Naive thymus-derived CD8-positive, alpha-beta T cell (primary cell): Measurements from ENCODE around the gene PBX2. TPM values are rescaled to one million over a fixed set of nuclear protein-coding genes. Genes with fewer than 3 reads are reported as not detected.
"Not testable (repeated sequence)": the region's sequence is repeated elsewhere in the genome, so short reads cannot be mapped to it uniquely, and the experiment has no call there.

Source experiments
- ATAC-seq, 2 donors: fragments of 150-1000 bp; cut with Tn5 transposase in 1 of 2; sonication (Bioruptor Pico), chemical (Tn5 transposase) in 1 of 2; 1 replicate in 1 of 2; 2 replicates in 1 of 2; pipeline ENCODE4 v1.10.0; 2021; ENCODE audit warnings: mild to moderate bottlenecking in 2 of 2, moderate library complexity in 2 of 2
- POLR2A ChIA-PET: fragments of 350-600 bp; sonication (Branson Sonifier 250); formaldehyde crosslinking; loops from one replicate; lab custom pipeline; 2021; ENCODE audit warnings: antibody characterized with exemption; lab: Charles Lee
- DNase-seq, 10 donors: peaks; one replicate each; pipeline versions ENCODE4 v3.0.0 to v3.0.0-alpha.2; 2020 to 2022
- H3K27ac Mint-ChIP-seq, 10 donors: one replicate each; pipeline ENCODE4 v1.8.0; 2020 to 2022; ENCODE audit warnings: mild to moderate bottlenecking in 10 of 10, mixed read lengths in 10 of 10, moderate library complexity in 4 of 10, inconsistent platforms in 1 of 10
- H3K27me3 Mint-ChIP-seq, 5 donors: one replicate each; pipeline ENCODE4 v1.8.0; 2021 to 2022; ENCODE audit warnings: mixed read lengths in 5 of 5
- H3K36me3 Mint-ChIP-seq, 3 donors: one replicate each; pipeline ENCODE4 v1.8.0; 2020 to 2022; ENCODE audit warnings: mixed read lengths in 3 of 3, mild to moderate bottlenecking in 2 of 3, inconsistent platforms in 1 of 3
- H3K4me1 Mint-ChIP-seq, 4 donors: one replicate each; pipeline ENCODE4 v1.8.0; 2021 to 2022; ENCODE audit warnings: mixed read lengths in 4 of 4
- H3K4me3 Mint-ChIP-seq, 10 donors: one replicate each; pipeline ENCODE4 v1.8.0; 2020 to 2022; ENCODE audit warnings: mild to moderate bottlenecking in 10 of 10, mixed read lengths in 10 of 10, moderate library complexity in 6 of 10, inconsistent platforms in 1 of 10
- H3K9me3 Mint-ChIP-seq, 9 donors: one replicate each; pipeline ENCODE4 v1.8.0; 2020 to 2022; ENCODE audit warnings: mixed read lengths in 9 of 9, mild to moderate bottlenecking in 3 of 9, inconsistent platforms in 1 of 9, moderate library complexity in 1 of 9
- polyA plus RNA-seq, 3 donors: library from polyadenylated mRNA; unstranded; fragments of 300-500 nt; fragmentation: Illumina TruSeq; gene quantifications; one replicate each; pipeline ENCODE4 v1.2.3, GENCODE V29; 2021
- total RNA-seq, 8 experiments: library from RNA in 2 of 8; stranded (reverse) in 2 of 8; gene quantifications; one replicate each; pipeline ENCODE4 v1.2.3 and lab custom pipeline; 2021 to 2026

The PBX2 gene
- total and polyA plus RNA-seq, 5 experiments from 2014 or later, result 1.6 to 174 (median 2.2) TPM

GRCh38 chr6:32198866-32199265, 8.9 kb upstream of the PBX2 start:
- Mint-ChIP-seq H3K4me1 (peaks cover 18 to 30% (median 26%) of the 10 kb centered on the region in 4 donors), H3K9me3 (no peaks in the 10 kb centered on the region), H3K4me3 (peak overlapping the region in 1 of 10 donors; percentile 24), H3K27ac (peak overlapping the region in 6 of 10 donors; percentile 19 to 80 (median 53)), H3K27me3 (peaks cover 0 to 2% (median 0%) of the 10 kb centered on the region in 5 donors), H3K36me3 (no peaks in the 10 kb centered on the region)
- ATAC-seq, result no peak
- POLR2A ChIA-PET, result no interaction called here
- no peak for DNase-seq

GRCh38 chr6:32198345-32198696, 8.3 kb upstream of the PBX2 start:
- ATAC-seq (no peak), DNase-seq (no peak)
- Mint-ChIP-seq H3K27ac (peak overlapping the region in 6 of 10 donors; percentile 53 to 98 (median 82)), H3K36me3 (no peaks in the 10 kb centered on the region), H3K27me3 (peaks cover 0 to 2% (median 0%) of the 10 kb centered on the region in 5 donors), H3K4me1 (peaks cover 23 to 35% (median 32%) of the 10 kb centered on the region in 4 donors), H3K9me3 (no peaks in the 10 kb centered on the region), H3K4me3 (peak overlapping the region in 4 of 10 donors; percentile 24 to 58 (median 44))
- POLR2A ChIA-PET, result no interaction called here

- Mint-ChIP-seq H3K9me3 (no peaks in the 10 kb centered on the region), H3K4me3 (peak overlapping the region; percentile 92 to 100 (median 97)), H3K27me3 (peaks cover 0 to 2% (median 0%) of the 10 kb centered on the region in 5 donors), H3K4me1 (peaks cover 23 to 40% (median 36%) of the 10 kb centered on the region in 4 donors), H3K36me3 (peaks cover 0 to 1% (median 0%) of the 10 kb centered on the region in 3 donors), H3K27ac (peak overlapping the region; percentile 98 to 100 (median 100))
- POLR2A ChIA-PET, result interaction anchor here (0.6 to 12.3 kb wide), 11 partner anchors 9 to 654 kb away, joined by 3 to 303 read pairs (median 5); partner anchors contain the start of genes AGER, AGPAT1, ATF6B and DXO
- DNase-seq (no peak), ATAC-seq (no peak)
These were observed 6.9 kb upstream of the PBX2 start for GRCh38 chr6:32196682-32197616.

GRCh38 chr6:32195902-32196681, 6.1 kb upstream of the PBX2 start:
- H3K9me3 Mint-ChIP-seq, result no peaks in the 10 kb centered on the region
- DNase-seq (peak in 7 of 10 donors; percentile 48 to 87 (median 60)), ATAC-seq (peak; percentile 79 to 81)
- H3K27me3 Mint-ChIP-seq, result peaks cover 0 to 2% (median 0%) of the 10 kb centered on the region in 5 donors
- H3K4me3 Mint-ChIP-seq, result peak overlapping the region; percentile 92 to 100 (median 97)
- peak overlapping the region; percentile 98 to 100 (median 100) for H3K27ac Mint-ChIP-seq
- POLR2A ChIA-PET, result interaction anchor here (0.5 to 12.3 kb wide), 31 partner anchors 8 to 776 kb away, joined by 3 to 303 read pairs (median 5); partner anchors contain the start of genes AGER, AGPAT1, ATF6B and BRD2
- H3K36me3 Mint-ChIP-seq, result peaks cover 0 to 8% (median 5%) of the 10 kb centered on the region in 3 donors
- H3K4me1 Mint-ChIP-seq, result peaks cover 28 to 47% (median 40%) of the 10 kb centered on the region in 4 donors

- H3K36me3 Mint-ChIP-seq, result peaks cover 0 to 10% (median 7%) of the 10 kb centered on the region in 3 donors
- H3K27ac Mint-ChIP-seq, result peak overlapping the region; percentile 94 to 100 (median 99)
- peaks cover 0 to 2% (median 0%) of the 10 kb centered on the region in 5 donors for H3K27me3 Mint-ChIP-seq
- DNase-seq (peak; percentile 96 to 100 (median 99)), ATAC-seq (peak; percentile 82 to 85)
- peak overlapping the region; percentile 92 to 100 (median 97) for H3K4me3 Mint-ChIP-seq
- peaks cover 29 to 49% (median 42%) of the 10 kb centered on the region in 4 donors for H3K4me1 Mint-ChIP-seq
- no peaks in the 10 kb centered on the region for H3K9me3 Mint-ChIP-seq
- POLR2A ChIA-PET, result interaction anchor here (0.5 to 12.3 kb wide), 25 partner anchors 9 to 777 kb away, joined by 3 to 303 read pairs (median 4); partner anchors contain the start of genes AGER, AGPAT1, ATF6B and BRD2
These were observed 5.6 kb upstream of the PBX2 start for GRCh38 chr6:32195652-32195901.

GRCh38 chr6:32194825-32195651, 5.0 kb upstream of the PBX2 start:
- peaks cover 29 to 53% (median 42%) of the 10 kb centered on the region in 4 donors for H3K4me1 Mint-ChIP-seq
- POLR2A ChIA-PET, result interaction anchor here (0.6 to 12.3 kb wide), 25 partner anchors 8 to 778 kb away, joined by 3 to 303 read pairs (median 4); partner anchors contain the start of genes AGER, AGPAT1, ATF6B and BRD2
- H3K27ac Mint-ChIP-seq, result peak overlapping the region; percentile 94 to 100 (median 99)
- H3K9me3 Mint-ChIP-seq, result no peaks in the 10 kb centered on the region
- H3K27me3 Mint-ChIP-seq, result no peaks in the 10 kb centered on the region
- peaks cover 0 to 12% (median 12%) of the 10 kb centered on the region in 3 donors for H3K36me3 Mint-ChIP-seq
- no peak for DNase-seq
- H3K4me3 Mint-ChIP-seq, result peak overlapping the region; percentile 92 to 100 (median 97)
- ATAC-seq, result no peak

- Mint-ChIP-seq H3K27me3 (no peaks in the 10 kb centered on the region), H3K9me3 (no peaks in the 10 kb centered on the region)
These were observed 4.4 kb upstream of the PBX2 start for GRCh38 chr6:32194388-32194787.

GRCh38 chr6:32193096-32193495, 3.1 kb upstream of the PBX2 start:
- Mint-ChIP-seq H3K4me1 (peaks cover 38 to 64% (median 55%) of the 10 kb centered on the region in 4 donors), H3K4me3 (peak overlapping the region; percentile 94 to 100 (median 98)), H3K36me3 (peaks cover 0 to 21% (median 12%) of the 10 kb centered on the region in 3 donors), H3K27ac (peak overlapping the region; percentile 91 to 100 (median 98))
- not testable (repeated sequence) for H3K27me3 Mint-ChIP-seq, DNase-seq, H3K9me3 Mint-ChIP-seq, ATAC-seq
- POLR2A ChIA-PET, result interaction anchor here (0.6 to 12.3 kb wide), 16 partner anchors 8 to 1117 kb away, joined by 3 to 303 read pairs (median 4); partner anchors contain the start of genes AGER, AGPAT1, ATF6B and DDX39B

More at GRCh38 chr6:32194388-32194787, 4.4 kb upstream of the PBX2 start:
- DNase-seq (no peak), ATAC-seq (no peak)
- Mint-ChIP-seq H3K27ac (peak overlapping the region; percentile 94 to 100 (median 99)), H3K4me3 (peak overlapping the region; percentile 92 to 100 (median 98)), H3K4me1 (peaks cover 29 to 53% (median 43%) of the 10 kb centered on the region in 4 donors), H3K36me3 (peaks cover 0 to 13% (median 12%) of the 10 kb centered on the region in 3 donors)
- POLR2A ChIA-PET, result interaction anchor here (0.6 to 12.3 kb wide), 6 partner anchors 11 to 76 kb away, joined by 3 to 303 read pairs (median 5); partner anchors contain the start of genes AGER, AGPAT1, ATF6B and FKBPL

- POLR2A ChIA-PET, result interaction anchor here (0.7 to 12.3 kb wide), 16 partner anchors 8 to 779 kb away, joined by 3 to 303 read pairs (median 4); partner anchors contain the start of genes AGER, AGPAT1, ATF6B and DDX39B
- peak within 1 kb of the TSS; percentile 91 to 100 (median 98) for H3K27ac Mint-ChIP-seq
- ATAC-seq (no peak), DNase-seq (peak in 9 of 10 donors; percentile 36 to 78 (median 57))
- H3K9me3 Mint-ChIP-seq, result no peaks in the 10 kb centered on the region
- peaks cover 1 to 26% (median 13%) of the 10 kb centered on the region in 3 donors for H3K36me3 Mint-ChIP-seq
- H3K4me1 Mint-ChIP-seq, result peaks cover 39 to 69% (median 58%) of the 10 kb centered on the region in 4 donors
- H3K27me3 Mint-ChIP-seq, result no peaks in the 10 kb centered on the region
- H3K4me3 Mint-ChIP-seq, result peak within 1 kb of the TSS; percentile 94 to 100 (median 98)
These were observed 2.6 kb upstream of the PBX2 start, which contains the start of gene GPSM3 for GRCh38 chr6:32192608-32193039. Gene GPSM3, minus strand, starts transcription at chr6:32192643. Its CDS starts 130 bp downstream, at chr6:32192513.

- Mint-ChIP-seq H3K36me3 (peaks cover 6 to 32% (median 18%) of the 10 kb centered on the region in 3 donors), H3K27me3 (no peaks in the 10 kb centered on the region), H3K27ac (peak overlapping the region; percentile 91 to 100 (median 98)), H3K4me3 (peak overlapping the region; percentile 94 to 100 (median 98)), H3K9me3 (no peaks in the 10 kb centered on the region), H3K4me1 (peaks cover 43 to 73% (median 62%) of the 10 kb centered on the region in 4 donors)
- peak in 3 of 10 donors; percentile 7 to 44 (median 30) for DNase-seq
- POLR2A ChIA-PET, result interaction anchor here (0.6 to 12.3 kb wide), 18 partner anchors 12 to 780 kb away, joined by 3 to 303 read pairs (median 4); partner anchors contain the start of genes AGER, AGPAT1, ATF6B and DDX39B
- ATAC-seq, result no peak
These were observed 1.9 kb upstream of the PBX2 start for GRCh38 chr6:32191696-32192607.
